HG03571 (cell line): Measurements from ENCODE around the gene IGF1R.

ENCODE experiments used
- ATAC-seq: cut with Tn5 transposase; IDR thresholded peaks from one replicate; pipeline ENCODE4 v1.9.1; 2021; ENCODE audit not compliant: unreplicated experiment

IGF1R gene

GRCh38 chr15:98703126-98703685, 54.9 kb downstream of the IGF1R start:
- no peak for ATAC-seq

- ATAC-seq = no peak
Measured at GRCh38 chr15:98705070-98705469, 56.7 kb downstream of the IGF1R start.

- no peak for ATAC-seq
Measured at GRCh38 chr15:98706387-98706786, 58.0 kb downstream of the IGF1R start.

GRCh38 chr15:98706986-98707385, 58.6 kb downstream of the IGF1R start:
- no peak for ATAC-seq

- no peak for ATAC-seq
Measured at GRCh38 chr15:98708037-98708590, 59.8 kb downstream of the IGF1R start.

GRCh38 chr15:98711810-98712209, 63.5 kb downstream of the IGF1R start:
- ATAC-seq = no peak

GRCh38 chr15:98712845-98713584, 64.7 kb downstream of the IGF1R start:
- no peak for ATAC-seq

GRCh38 chr15:98713585-98714001, 65.3 kb downstream of the IGF1R start:
- ATAC-seq = no peak

- ATAC-seq = no peak
Measured at GRCh38 chr15:98714922-98715321, 66.6 kb downstream of the IGF1R start.

GRCh38 chr15:98715401-98715800, 67.1 kb downstream of the IGF1R start:
- no peak for ATAC-seq

GRCh38 chr15:98715890-98716443, 67.6 kb downstream of the IGF1R start:
- ATAC-seq = no peak

GRCh38 chr15:98717371-98717770, 69.0 kb downstream of the IGF1R start:
- no peak for ATAC-seq

GRCh38 chr15:98717942-98718341, 69.6 kb downstream of the IGF1R start:
- ATAC-seq = no peak

- ATAC-seq = no peak
Measured at GRCh38 chr15:98718426-98719136, 70.2 kb downstream of the IGF1R start.

- no peak for ATAC-seq
Measured at GRCh38 chr15:98719137-98719740, 70.9 kb downstream of the IGF1R start.

GRCh38 chr15:98720031-98720430, 71.7 kb downstream of the IGF1R start:
- no peak for ATAC-seq

GRCh38 chr15:98720577-98721565, 72.5 kb downstream of the IGF1R start:
- no peak for ATAC-seq

- no peak for ATAC-seq
Measured at GRCh38 chr15:98722209-98722608, 73.9 kb downstream of the IGF1R start.

- ATAC-seq = no peak
Measured at GRCh38 chr15:98722645-98723044, 74.3 kb downstream of the IGF1R start.

- no peak for ATAC-seq
Measured at GRCh38 chr15:98723195-98723594, 74.9 kb downstream of the IGF1R start.
